IMR-90 (cell line): ENCODE measurements around the gene PRRC2A. TPM values are rescaled to one million over a fixed set of nuclear protein-coding genes. Genes with fewer than 3 reads are reported as not detected.

Experiments
- ATAC-seq: fragments of 200-7000 bp; cut with Tn5 transposase; 2 replicates; pipeline ENCODE4 v1.9.1; 2020; ENCODE audit warnings: low read depth, mild to moderate bottlenecking, moderate library complexity
- BruUV-seq: library from RNA; stranded (reverse); fragments of 400-500 nt; replicated peaks from 2 replicates; lab custom pipeline; 2021; lab: Mats Ljungman, UMichigan
- CTCF ChIA-PET: fragments of 300-600 bp; formaldehyde crosslinking; extraction: SDS; loops from one replicate; lab custom pipeline; 2021; ENCODE audit warnings: antibody characterized with exemption; lab: Yijun Ruan, JAX
- POLR2A ChIA-PET: fragments of 300-600 bp; sonication (Branson Sonifier 250); formaldehyde crosslinking; loops from one replicate; lab custom pipeline; 2022; ENCODE audit warnings: antibody characterized with exemption; ENCODE audit not compliant: unreplicated experiment; lab: Charles Lee
- DNase-seq: peaks from one replicate; pipeline ENCODE4 v3.0.0; 2013
- H2AFZ ChIP-seq: replicated peaks from 2 replicates; pipeline ENCODE3; 2013; ENCODE audit warnings: low read length, mild to moderate bottlenecking; ENCODE audit not compliant: poor library complexity
- H2AK5ac ChIP-seq: 2 replicates; pipeline ENCODE4 v1.6.1; 2013; ENCODE audit warnings: low read depth, low read length, inconsistent platforms
- H2AK9ac ChIP-seq: replicated peaks from 2 replicates; pipeline ENCODE3; 2013; ENCODE audit warnings: mild to moderate bottlenecking, low read depth, low read length, moderate library complexity; ENCODE audit not compliant: poor library complexity
- H2BK120ac ChIP-seq: 2 replicates; pipeline ENCODE4 v1.6.1; 2013; ENCODE audit warnings: low read depth, low read length, inconsistent platforms
- H2BK15ac ChIP-seq: 3 replicates; pipeline ENCODE4 v1.6.1; 2013; ENCODE audit warnings: low read depth, low read length, inconsistent platforms
- H2BK20ac ChIP-seq: 2 replicates; pipeline ENCODE4 v1.6.1; 2013; ENCODE audit warnings: low read depth, mild to moderate bottlenecking, inconsistent platforms, low read length, moderate library complexity
- H2BK5ac ChIP-seq: 2 replicates; pipeline ENCODE4 v1.6.1; 2013; ENCODE audit warnings: mild to moderate bottlenecking, low read depth, low read length, inconsistent platforms; ENCODE audit not compliant: poor library complexity, severe bottlenecking
- H3K14ac ChIP-seq: replicated peaks from 2 replicates; pipeline ENCODE4 v1.6.1; 2013; ENCODE audit warnings: low read depth, low read length, inconsistent platforms
- H3K18ac ChIP-seq: 2 replicates; pipeline ENCODE4 v1.6.1; 2013; ENCODE audit warnings: low read depth, low read length, control low read depth
- H3K23ac ChIP-seq: 2 replicates; pipeline ENCODE4 v1.6.1; 2013; ENCODE audit warnings: low read depth, low read length, inconsistent platforms
- H3K27ac ChIP-seq: 2 replicates; pipeline ENCODE4 v1.5.1; 2013; ENCODE audit warnings: mild to moderate bottlenecking, control low read depth, low read length; ENCODE audit not compliant: insufficient read depth
- H3K27me3 ChIP-seq: 2 replicates; pipeline ENCODE4 v1.6.1; 2013; ENCODE audit warnings: low read length; ENCODE audit not compliant: control insufficient read depth, insufficient read depth
- H3K36me3 ChIP-seq: 2 replicates; pipeline ENCODE4 v1.6.1; 2013; ENCODE audit warnings: low read length, mixed read lengths; ENCODE audit not compliant: control insufficient read depth, insufficient read depth
- H3K4ac ChIP-seq: 2 replicates; pipeline ENCODE4 v1.6.1; 2013; ENCODE audit warnings: low read depth, low read length, inconsistent platforms
- H3K4me1 ChIP-seq: 2 replicates; pipeline ENCODE4 v1.6.1; 2013; ENCODE audit warnings: low read length, mixed read lengths; ENCODE audit not compliant: control insufficient read depth, insufficient read depth
- H3K4me2 ChIP-seq: 2 replicates; pipeline ENCODE4 v1.6.1; 2013; ENCODE audit warnings: low read depth, mild to moderate bottlenecking, control low read depth, low read length, moderate library complexity
- H3K4me3 ChIP-seq: 2 replicates; pipeline ENCODE4 v1.5.1; 2013; ENCODE audit warnings: low read depth, mild to moderate bottlenecking, control low read depth, low read length, moderate library complexity; ENCODE audit not compliant: insufficient read depth
- H3K56ac ChIP-seq: 2 replicates; pipeline ENCODE4 v1.6.1; 2013; ENCODE audit warnings: low read length, inconsistent platforms; ENCODE audit not compliant: insufficient read depth; ENCODE audit errors: extremely low read depth
- H3K79me1 ChIP-seq, 2 experiments: 2 replicates each; pipeline ENCODE4 v1.6.1; 2013; ENCODE audit warnings: low read length in 2 of 2, inconsistent platforms in 1 of 2, low read depth in 1 of 2
- H3K9ac ChIP-seq: 2 replicates; pipeline ENCODE4 v1.6.1; 2013; ENCODE audit warnings: low read depth, low read length, control low read depth
- H3K9me1 ChIP-seq: 2 replicates; pipeline ENCODE4 v1.6.1; 2013; ENCODE audit warnings: low read length, inconsistent platforms; ENCODE audit not compliant: insufficient read depth
- H3K9me3 ChIP-seq: 2 replicates; pipeline ENCODE4 v1.6.1; 2013; ENCODE audit warnings: low read length; ENCODE audit not compliant: control insufficient read depth, insufficient read depth
- H4K20me1 ChIP-seq: 2 replicates; pipeline ENCODE4 v1.6.1; 2013; ENCODE audit warnings: low read length, inconsistent platforms; ENCODE audit not compliant: insufficient read depth
- H4K5ac ChIP-seq: 2 replicates; pipeline ENCODE4 v1.6.1; 2013; ENCODE audit warnings: mild to moderate bottlenecking, low read depth, low read length, control low read depth
- H4K8ac ChIP-seq, 2 experiments: 2 replicates each; pipeline ENCODE4 v1.6.1; 2013; ENCODE audit warnings: low read depth in 2 of 2, low read length in 2 of 2, control low read depth in 1 of 2, inconsistent platforms in 1 of 2
- H4K91ac ChIP-seq: 2 replicates; pipeline ENCODE4 v1.6.1; 2013; ENCODE audit warnings: low read depth, low read length, inconsistent platforms; ENCODE audit not compliant: insufficient read depth
- BHLHE40 ChIP-seq: fragments of 150-350 bp; IDR thresholded peaks from 2 replicates; pipeline ENCODE4 v1.6.1; 2016; ENCODE audit warnings: mild to moderate bottlenecking, low read depth, low read length
- CTCF ChIP-seq: conservative IDR thresholded peaks from 2 replicates; pipeline ENCODE4 v1.5.1; 2012; ENCODE audit warnings: mild to moderate bottlenecking, low read depth, low read length, improper control_type of control experiment
- MAZ ChIP-seq: IDR thresholded peaks from 2 replicates; pipeline ENCODE4 v1.6.1; 2012; ENCODE audit warnings: low read depth, mild to moderate bottlenecking, low read length, improper control_type of control experiment, moderate library complexity, borderline replicate concordance
- MXI1 ChIP-seq: IDR thresholded peaks from 2 replicates; pipeline ENCODE4 v1.6.1; 2012; ENCODE audit warnings: low read depth, mild to moderate bottlenecking, low read length, moderate library complexity, borderline replicate concordance
- POLR2A ChIP-seq: IDR thresholded peaks from 2 replicates; pipeline ENCODE4 v1.6.1; 2012; ENCODE audit warnings: mild to moderate bottlenecking, low read depth, low read length
- RFX5 ChIP-seq: IDR thresholded peaks from 2 replicates; pipeline ENCODE4 v1.8.0; 2012; ENCODE audit warnings: low read depth, mild to moderate bottlenecking, low read length, moderate library complexity
- USF2 ChIP-seq: fragments of 150-350 bp; IDR thresholded peaks from 2 replicates; pipeline ENCODE4 v1.6.1; 2017; ENCODE audit warnings: mild to moderate bottlenecking, antibody characterized with exemption, low read length, low read depth
- WGBS, 2 experiments: methylation state at CpG; one replicate each; pipeline versions ENCODE4 v1.1.5 to v1.1.7; 2013; ENCODE audit warnings: missing lambda C conversion rate in 2 of 2; ENCODE audit not compliant: insufficient read length in 1 of 2; ENCODE audit errors: extremely low coverage in 2 of 2; 5-methylcytosine and 5-hydroxymethylcytosine counted together
- dilution Hi-C: fragments of 300-500 bp; cut with HindIII; formaldehyde crosslinking; loops from one replicate; pipeline ENCODE4 v1.14.3; 2018; ENCODE audit warnings: low sequenced_read_pairs; ENCODE audit not compliant: unreplicated experiment
- in situ Hi-C: fragments of 300-500 bp; cut with MboI; formaldehyde crosslinking; loops from 3 replicates; pipeline ENCODE4 v1.14.3; 2019; ENCODE audit warnings: low sequenced_read_pairs, inconsistent platforms, mixed read lengths
- intact Hi-C: fragments of 100-400 bp; cut with micrococcal nuclease; formaldehyde crosslinking; loops from 2 replicates; pipeline ENCODE4 v1.10.0; 2022
- polyA plus RNA-seq, 3 experiments: library from polyadenylated mRNA; depleted of rRNA; stranded (reverse); fragments of >200 nt; gene quantifications; 2 replicates each; pipeline ENCODE4 v1.2.3, GENCODE V29; 2012; ENCODE audit warnings: low replicate concordance in 1 of 3
- total RNA-seq: library from RNA; depleted of rRNA; stranded (reverse); fragments of >200 nt; gene quantifications from 2 replicates; pipeline ENCODE4 v1.2.3, GENCODE V29; 2012

PRRC2A gene
- total and polyA plus RNA-seq, 2 of the 4 experiments (the other 2 are of a cell fraction) = 7.7 to 88.6 TPM

DNA sequence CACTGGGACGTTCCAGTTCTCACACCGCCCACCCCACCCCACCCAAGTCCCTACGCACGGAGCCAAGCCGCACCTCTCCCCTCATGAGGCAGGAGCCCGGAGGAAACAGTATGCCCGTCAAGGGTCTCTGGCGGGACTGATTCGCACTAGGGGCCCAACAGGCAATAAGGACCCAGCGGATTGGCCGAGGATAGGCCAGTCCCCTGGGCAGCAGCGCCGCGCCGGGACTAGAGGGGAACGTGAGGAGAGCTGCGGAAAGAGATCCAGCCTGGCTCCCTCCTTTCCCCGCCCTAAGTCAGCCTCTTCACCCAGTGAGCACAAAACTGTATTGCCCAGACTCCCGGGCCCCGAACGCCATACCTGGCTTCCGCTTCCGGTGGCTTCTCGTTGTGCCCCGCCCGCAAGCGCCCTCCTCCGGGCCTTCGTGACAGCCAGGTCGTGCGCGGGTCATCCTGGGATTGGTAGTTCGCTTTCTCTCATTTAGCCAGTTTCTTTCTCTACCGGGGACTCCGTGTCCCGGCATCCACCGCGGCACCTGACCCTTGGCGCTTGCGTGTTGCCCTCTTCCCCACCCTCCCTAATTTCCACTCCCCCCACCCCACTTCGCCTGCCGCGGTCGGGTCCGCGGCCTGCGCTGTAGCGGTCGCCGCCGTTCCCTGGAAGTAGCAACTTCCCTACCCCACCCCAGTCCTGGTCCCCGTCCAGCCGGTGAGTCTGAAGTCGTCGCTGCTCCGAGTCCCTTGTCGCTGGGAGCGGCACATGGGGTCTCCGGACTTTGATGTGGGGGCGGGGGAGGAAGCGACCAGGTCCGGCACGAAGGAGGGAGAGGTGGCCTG, 45.2 kb downstream of the PRRC2A start, which contains the start of gene CSNK2B:
Gene CSNK2B, plus strand, starts transcription at position 580 of the 836 bp plus-strand sequence. CDS start 752 bp downstream, outside the sequence.
- peak within 1 kb of the TSS; percentile 95 for H3K4me3 ChIP-seq
- H4K8ac ChIP-seq = peak within 1 kb of the TSS; percentile 70 to 98
- peak within 1 kb of the TSS; percentile 96 for H3K4ac ChIP-seq
- peak within 1 kb of the TSS; percentile 10; the same call in 1 of the 3 replicates for H2BK15ac ChIP-seq
- H2BK5ac ChIP-seq = peak within 1 kb of the TSS; percentile 92
- TF ChIP-seq MXI1 = 0 out of 2 replicates have a peak, but pooled peaks have one; percentile 8
- TF ChIP-seq BHLHE40 = peak; percentile 19; the same call in 1 of the 2 replicates
- TF ChIP-seq POLR2A = peak; percentile 70
- TF ChIP-seq CTCF = no peak
- peak; percentile 85 for TF ChIP-seq USF2
- TF ChIP-seq MAZ = peak; percentile 63
- TF ChIP-seq RFX5 = no peak
- peak within 1 kb of the TSS; percentile 94 for H3K9ac ChIP-seq
- peaks cover 16% of the 10 kb centered on the region for H3K4me1 ChIP-seq
- H3K14ac ChIP-seq = peak within 1 kb of the TSS; percentile 93
- ChIA-PET POLR2A (no interaction called here), CTCF (no interaction called here)
- no peaks in the 10 kb centered on the region for H3K9me3 ChIP-seq
- H3K4me2 ChIP-seq = peak within 1 kb of the TSS; percentile 93
- peak; percentile 80 for ATAC-seq
- WGBS, 2 experiments = 3% methylated on average over 17 of the region's 63 CpGs; no CpG with 5 or more reads in 1 of the 2 experiments
- H2AK9ac ChIP-seq = peak within 1 kb of the TSS; percentile 99
- H3K18ac ChIP-seq = peak within 1 kb of the TSS; percentile 76
- DNase-seq = peak; percentile 96
- peak within 1 kb of the TSS; percentile 97 for H3K27ac ChIP-seq
- H3K79me1 ChIP-seq = peaks cover 16 to 86% of the 10 kb centered on the region in 2 experiments
- no peak within 1 kb of the TSS for H2BK20ac ChIP-seq
- H3K27me3 ChIP-seq = no peaks in the 10 kb centered on the region
- no TSS peak for BruUV-seq
- intact Hi-C loops = loop anchor here (2.0 kb wide), 1 partner anchor 119 kb away; the partner anchor contains the start of genes ATP6V1G2 and NFKBIL1
- H4K91ac ChIP-seq = peak within 1 kb of the TSS; percentile 91
- H3K9me1 ChIP-seq = peaks cover 6% of the 10 kb centered on the region; the same call in 1 of the 2 replicates
- H3K23ac ChIP-seq = peak within 1 kb of the TSS; percentile 93
- H2AFZ ChIP-seq = peak within 1 kb of the TSS; percentile 90
- in situ Hi-C loops = no loop called here
- peaks cover 38% of the 10 kb centered on the region for H3K36me3 ChIP-seq
- dilution Hi-C loops = no loop called here
- peak within 1 kb of the TSS; percentile 83 for H4K5ac ChIP-seq
- peak within 1 kb of the TSS; percentile 69 for H2BK120ac ChIP-seq
- H2AK5ac ChIP-seq = peak within 1 kb of the TSS; percentile 96
- peaks cover 5% of the 10 kb centered on the region for H4K20me1 ChIP-seq
- H3K56ac ChIP-seq = peak within 1 kb of the TSS; percentile 86
